H9 (cell line): ENCODE results near the gene CHCHD3. TPM values are rescaled to one million over a fixed set of nuclear protein-coding genes. Genes with fewer than 3 reads are reported as not detected.

Source experiments
- DNase-seq: peaks from one replicate; pipeline ENCODE4 v3.0.0-alpha.2; 2017
- H2AFZ ChIP-seq: one replicate; pipeline ENCODE4 v1.6.1; 2013; ENCODE audit warnings: mild to moderate bottlenecking, low read length, control low read depth, moderate library complexity
- H2AK5ac ChIP-seq: 2 replicates; pipeline ENCODE4 v1.6.1; 2013; ENCODE audit warnings: low read length, control low read depth, mixed read lengths; ENCODE audit not compliant: insufficient read length
- H2BK120ac ChIP-seq: one replicate; pipeline ENCODE4 v1.6.1; 2013; ENCODE audit warnings: low read depth, mild to moderate bottlenecking, low read length, control low read depth, inconsistent platforms; ENCODE audit not compliant: poor library complexity, severe bottlenecking
- H2BK12ac ChIP-seq: 2 replicates; pipeline ENCODE4 v1.6.1; 2013; ENCODE audit warnings: low read length, control low read depth, mixed read lengths, low read depth; ENCODE audit not compliant: insufficient read length
- H2BK15ac ChIP-seq: 2 replicates; pipeline ENCODE4 v1.6.1; 2013; ENCODE audit warnings: low read depth, low read length, control low read depth
- H2BK20ac ChIP-seq: one replicate; pipeline ENCODE4 v1.6.1; 2013; ENCODE audit warnings: low read depth, mild to moderate bottlenecking, low read length, control low read depth, inconsistent platforms; ENCODE audit not compliant: poor library complexity, severe bottlenecking
- H2BK5ac ChIP-seq: 2 replicates; pipeline ENCODE4 v1.6.1; 2013; ENCODE audit warnings: low read length, control low read depth, mixed read lengths; ENCODE audit not compliant: insufficient read length
- H3K14ac ChIP-seq: 2 replicates; pipeline ENCODE4 v1.6.1; 2013; ENCODE audit warnings: low read length, control low read depth; ENCODE audit not compliant: insufficient read depth
- H3K18ac ChIP-seq: 2 replicates; pipeline ENCODE4 v1.6.1; 2013; ENCODE audit warnings: low read depth, mild to moderate bottlenecking, mixed read lengths, low read length, control low read depth; ENCODE audit not compliant: insufficient read length
- H3K23ac ChIP-seq: 2 replicates; pipeline ENCODE4 v1.6.1; 2013; ENCODE audit warnings: low read length, control low read depth, mixed read lengths, low read depth; ENCODE audit not compliant: insufficient read length
- H3K23me2 ChIP-seq: 2 replicates; pipeline ENCODE4 v1.6.1; 2013; ENCODE audit warnings: low read depth, mild to moderate bottlenecking, mixed read lengths, low read length, control low read depth; ENCODE audit not compliant: insufficient read length, poor library complexity, severe bottlenecking
- H3K27ac ChIP-seq: 2 replicates; pipeline ENCODE4 v1.5.1; 2013; ENCODE audit warnings: low read length, control low read depth, mixed read lengths, low read depth; ENCODE audit not compliant: insufficient read length
- H3K27me3 ChIP-seq: 2 replicates; pipeline ENCODE4 v1.6.1; 2013; ENCODE audit warnings: low read length, control low read depth, inconsistent platforms; ENCODE audit not compliant: insufficient read depth
- H3K4ac ChIP-seq: 2 replicates; pipeline ENCODE4 v1.6.1; 2013; ENCODE audit warnings: low read depth, mild to moderate bottlenecking, control low read depth, inconsistent platforms, low read length, moderate library complexity
- H3K4me1 ChIP-seq: 2 replicates; pipeline ENCODE4 v1.6.1; 2013; ENCODE audit warnings: low read length, control low read depth, inconsistent platforms; ENCODE audit not compliant: insufficient read depth
- H3K4me2 ChIP-seq: 2 replicates; pipeline ENCODE4 v1.6.1; 2013; ENCODE audit warnings: low read length, control low read depth, mixed read lengths; ENCODE audit not compliant: insufficient read length, insufficient read depth
- H3K56ac ChIP-seq: 2 replicates; pipeline ENCODE4 v1.6.1; 2013; ENCODE audit warnings: low read depth, mild to moderate bottlenecking, mixed read lengths, low read length, control low read depth; ENCODE audit not compliant: insufficient read length
- H3K79me1 ChIP-seq: 2 replicates; pipeline ENCODE4 v1.6.1; 2013; ENCODE audit warnings: low read depth, mild to moderate bottlenecking, moderate library complexity, low read length, control low read depth, inconsistent platforms; ENCODE audit not compliant: insufficient read depth, poor library complexity, severe bottlenecking
- H3K79me2 ChIP-seq: 2 replicates; pipeline ENCODE4 v1.6.1; 2013; ENCODE audit warnings: low read length, control low read depth, inconsistent platforms; ENCODE audit not compliant: insufficient read depth
- H3K9ac ChIP-seq: 2 replicates; pipeline ENCODE4 v1.6.1; 2013; ENCODE audit warnings: low read length, control low read depth, mixed read lengths; ENCODE audit not compliant: insufficient read length; ENCODE audit errors: extremely low read depth
- H3K9me3 ChIP-seq: one replicate; pipeline ENCODE4 v1.6.1; 2013; ENCODE audit warnings: low read depth, low read length, inconsistent platforms; ENCODE audit not compliant: control insufficient read depth
- H3T11ph ChIP-seq: one replicate; pipeline ENCODE4 v1.6.1; 2013; ENCODE audit warnings: mild to moderate bottlenecking, low read length, control low read depth, inconsistent platforms
- H4K20me1 ChIP-seq: one replicate; pipeline ENCODE4 v1.6.1; 2013; ENCODE audit not compliant: control insufficient read depth, insufficient read length, insufficient read depth
- H4K5ac ChIP-seq: 2 replicates; pipeline ENCODE4 v1.6.1; 2013; ENCODE audit warnings: low read depth, mild to moderate bottlenecking, mixed read lengths, low read length, control low read depth; ENCODE audit not compliant: insufficient read length
- H4K8ac ChIP-seq: replicated peaks from 2 replicates; pipeline ENCODE4 v1.6.1; 2013; ENCODE audit warnings: low read length, control low read depth, mixed read lengths, low read depth; ENCODE audit not compliant: insufficient read length
- H4K91ac ChIP-seq: 2 replicates; pipeline ENCODE4 v1.6.1; 2013; ENCODE audit warnings: low read depth, mild to moderate bottlenecking, moderate library complexity, mixed read lengths, low read length, control low read depth; ENCODE audit not compliant: insufficient read length
- H3K27ac Mint-ChIP-seq, 3 experiments: 2 replicates in 2 of 3; 3 replicates in 1 of 3; pipeline ENCODE4 v1.8.0; 2020 to 2021; ENCODE audit warnings: mixed read lengths in 3 of 3, mild to moderate bottlenecking in 1 of 3, moderate library complexity in 1 of 3
- H3K27me3 Mint-ChIP-seq: 2 replicates; pipeline ENCODE4 v1.8.0; 2021; ENCODE audit warnings: low read depth, mild to moderate bottlenecking, moderate library complexity, mixed read lengths
- H3K36me3 Mint-ChIP-seq, 3 experiments: 2 replicates in 2 of 3; 3 replicates in 1 of 3; pipeline ENCODE4 v1.8.0; 2020 to 2021; ENCODE audit warnings: low read depth in 3 of 3, mixed read lengths in 3 of 3; ENCODE audit not compliant: insufficient read depth in 1 of 3
- H3K4me1 Mint-ChIP-seq, 2 experiments: 2 replicates each; pipeline ENCODE4 v1.8.0; 2020; ENCODE audit warnings: mixed read lengths in 2 of 2
- H3K4me3 Mint-ChIP-seq, 2 experiments: 2 replicates in 1 of 2; 3 replicates in 1 of 2; pipeline ENCODE4 v1.8.0; 2020 to 2021; ENCODE audit warnings: mild to moderate bottlenecking in 2 of 2, mixed read lengths in 2 of 2, moderate library complexity in 1 of 2
- H3K9me3 Mint-ChIP-seq, 2 experiments: 2 replicates in 1 of 2; 3 replicates in 1 of 2; pipeline ENCODE4 v1.8.0; 2020; ENCODE audit warnings: mild to moderate bottlenecking in 2 of 2, mixed read lengths in 2 of 2, moderate library complexity in 1 of 2
- WGBS: extraction: QIAGEN DNeasy Blood & Tissue Kit; methylation state at CpG from one replicate; pipeline ENCODE4 v1.1.7; 2013; ENCODE audit warnings: missing lambda C conversion rate, low lambda C conversion rate, mixed read lengths; ENCODE audit not compliant: insufficient read length; ENCODE audit errors: extremely low coverage; 5-methylcytosine and 5-hydroxymethylcytosine counted together
- total RNA-seq: library from RNA; stranded (reverse); gene quantifications from 2 replicates; pipeline ENCODE4 v1.2.1, GENCODE V29; 2021
- TF ChIP-seq, protein P1 (sequence below): fragments of 200-600 bp; sonication (generic); conservative IDR thresholded peaks from 3 replicates; pipeline ENCODE4 v1.8.0; 2021; ENCODE audit warnings: antibody characterized with exemption, mild to moderate bottlenecking

The CHCHD3 gene
- total RNA-seq, 1 experiment from 2014 or later: 104 TPM

GRCh38 chr7:132891554-132891953, 190.3 kb downstream of the CHCHD3 start:
- no peak overlapping the region for H2BK20ac ChIP-seq
- H3T11ph ChIP-seq: no peak overlapping the region
- H2AFZ ChIP-seq: no peak overlapping the region
- no peak overlapping the region for H2BK15ac ChIP-seq
- no peaks in the 10 kb centered on the region for H3K4me1 ChIP-seq
- H3K4ac ChIP-seq: no peak overlapping the region
- H4K5ac ChIP-seq: no peak overlapping the region
- no peak overlapping the region for H4K8ac ChIP-seq
- no peak overlapping the region for H2BK12ac ChIP-seq
- H3K36me3 Mint-ChIP-seq: peaks cover 28 to 30% (median 29%) of the 10 kb centered on the region in 3 experiments
- no peak overlapping the region for H3K27ac ChIP-seq
- peaks cover 5% of the 10 kb centered on the region for H3K79me1 ChIP-seq
- DNase-seq: no peak
- H3K4me2 ChIP-seq: no peak overlapping the region
- no peak overlapping the region for H3K4me3 Mint-ChIP-seq
- H3K23ac ChIP-seq: no peak overlapping the region
- TF ChIP-seq, protein P1, sequence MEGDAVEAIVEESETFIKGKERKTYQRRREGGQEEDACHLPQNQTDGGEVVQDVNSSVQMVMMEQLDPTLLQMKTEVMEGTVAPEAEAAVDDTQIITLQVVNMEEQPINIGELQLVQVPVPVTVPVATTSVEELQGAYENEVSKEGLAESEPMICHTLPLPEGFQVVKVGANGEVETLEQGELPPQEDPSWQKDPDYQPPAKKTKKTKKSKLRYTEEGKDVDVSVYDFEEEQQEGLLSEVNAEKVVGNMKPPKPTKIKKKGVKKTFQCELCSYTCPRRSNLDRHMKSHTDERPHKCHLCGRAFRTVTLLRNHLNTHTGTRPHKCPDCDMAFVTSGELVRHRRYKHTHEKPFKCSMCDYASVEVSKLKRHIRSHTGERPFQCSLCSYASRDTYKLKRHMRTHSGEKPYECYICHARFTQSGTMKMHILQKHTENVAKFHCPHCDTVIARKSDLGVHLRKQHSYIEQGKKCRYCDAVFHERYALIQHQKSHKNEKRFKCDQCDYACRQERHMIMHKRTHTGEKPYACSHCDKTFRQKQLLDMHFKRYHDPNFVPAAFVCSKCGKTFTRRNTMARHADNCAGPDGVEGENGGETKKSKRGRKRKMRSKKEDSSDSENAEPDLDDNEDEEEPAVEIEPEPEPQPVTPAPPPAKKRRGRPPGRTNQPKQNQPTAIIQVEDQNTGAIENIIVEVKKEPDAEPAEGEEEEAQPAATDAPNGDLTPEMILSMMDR: no peak
- no peak overlapping the region for H3K18ac ChIP-seq
- no peaks in the 10 kb centered on the region for H3K23me2 ChIP-seq
- no peaks in the 10 kb centered on the region for H3K27me3 Mint-ChIP-seq
- no peaks in the 10 kb centered on the region; the same call in 1 of the 2 replicates for H3K79me2 ChIP-seq
- no peak overlapping the region for H2AK5ac ChIP-seq
- H3K9ac ChIP-seq: no peak overlapping the region
- no peak overlapping the region for H2BK5ac ChIP-seq
- no peak overlapping the region for H3K56ac ChIP-seq
- peaks cover 0 to 4% of the 10 kb centered on the region in 2 experiments; a peak in 1 of 4 replicates for H3K4me1 Mint-ChIP-seq
- no peaks in the 10 kb centered on the region for H3K27me3 ChIP-seq
- WGBS: no CpG with 5 or more reads among the region's 3 CpGs
- H3K9me3 ChIP-seq: no peaks in the 10 kb centered on the region
- no peak overlapping the region for H2BK120ac ChIP-seq
- no peak overlapping the region for H3K27ac Mint-ChIP-seq
- no peaks in the 10 kb centered on the region for H4K20me1 ChIP-seq
- H4K91ac ChIP-seq: no peak overlapping the region
- peaks cover 22 to 24% of the 10 kb centered on the region in 2 experiments for H3K9me3 Mint-ChIP-seq
- H3K14ac ChIP-seq: no peak overlapping the region
